SK-N-MC (cell line): Measurements from ENCODE around the gene RESF1.

ENCODE experiments used
- DNase-seq: peaks from one replicate; pipeline ENCODE4 v3.0.0-alpha.2; 2011; ENCODE audit warnings: low read depth, low spot score
- H3K27ac ChIP-seq: fragments of 200-600 bp; sonication (generic); 2 replicates; pipeline ENCODE4 v1.5.1; 2016; ENCODE audit warnings: mixed run types
- H3K36me3 ChIP-seq: fragments of 200-600 bp; sonication (generic); 2 replicates; pipeline ENCODE4 v1.6.1; 2017; ENCODE audit warnings: antibody characterized with exemption, low read length, mixed read lengths; ENCODE audit not compliant: insufficient read depth
- H3K4me3 ChIP-seq: fragments of 200-600 bp; sonication (generic); 2 replicates; pipeline ENCODE4 v1.5.1; 2016
- H3K9ac ChIP-seq: fragments of 200-600 bp; sonication (generic); 2 replicates; pipeline ENCODE4 v1.8.0; 2017; ENCODE audit warnings: mixed run types, mixed read lengths; ENCODE audit not compliant: insufficient read length
- H3K9me3 ChIP-seq: fragments of 200-600 bp; sonication (generic); 2 replicates; pipeline ENCODE4 v1.6.1; 2017; ENCODE audit warnings: low read depth, mild to moderate bottlenecking, antibody characterized with exemption, low read length, moderate library complexity, mixed read lengths
- EZH2 ChIP-seq: fragments of 200-600 bp; sonication (generic); IDR thresholded peaks from one replicate; pipeline ENCODE4 v1.6.1; 2017; ENCODE audit warnings: antibody characterized with exemption
- FOXP2 ChIP-seq: optimal IDR thresholded peaks from 2 replicates; pipeline ENCODE3; 2011; ENCODE audit warnings: mild to moderate bottlenecking, moderate library complexity; ENCODE audit not compliant: insufficient read depth; ENCODE audit errors: extremely low read length, control extremely low read depth
- POLR2AphosphoS5 ChIP-seq: IDR thresholded peaks from 2 replicates; pipeline ENCODE4 v1.6.1; 2012; ENCODE audit warnings: mild to moderate bottlenecking, low read depth, low read length, borderline replicate concordance

Gene RESF1

GRCh38 chr12:31959161-31959700 lies at the start of gene RESF1:
Gene RESF1 (plus strand): TSS chr12:31959415. CDS start chr12:31980956, 21,541 bp downstream.
- TF ChIP-seq EZH2 (no peak), POLR2AphosphoS5 (peak; percentile 93), FOXP2 (no peak)
- H3K36me3 ChIP-seq, result peaks cover 25% of the 10 kb centered on the region
- peak within 1 kb of the TSS; percentile 80; the same call in 1 of the 2 replicates for H3K27ac ChIP-seq

GRCh38 chr12:31914927-31915326 lies 44.3 kb upstream of the RESF1 start:
- Histone ChIP-seq H3K27ac (no peak overlapping the region), H3K4me3 (no peak overlapping the region), H3K9me3 (no peaks in the 10 kb centered on the region), H3K36me3 (no peaks in the 10 kb centered on the region), H3K9ac (no peak overlapping the region)
- TF ChIP-seq EZH2, result no peak
- no peak for TF ChIP-seq POLR2AphosphoS5
- TF ChIP-seq FOXP2, result no peak
- no peak for DNase-seq

More at GRCh38 chr12:31959161-31959700, at the start of gene RESF1:
- H3K9ac ChIP-seq, result peak within 1 kb of the TSS; percentile 78
- no peaks in the 10 kb centered on the region for H3K9me3 ChIP-seq
- peak; percentile 73 for DNase-seq
- H3K4me3 ChIP-seq, result peak within 1 kb of the TSS; percentile 99

GRCh38 chr12:31915446-31915845 lies 43.8 kb upstream of the RESF1 start:
- no peaks in the 10 kb centered on the region for H3K36me3 ChIP-seq
- H3K9ac ChIP-seq, result no peak overlapping the region
- TF ChIP-seq POLR2AphosphoS5 (no peak), FOXP2 (no peak), EZH2 (no peak)
- H3K4me3 ChIP-seq, result no peak overlapping the region
- DNase-seq, result no peak
- H3K9me3 ChIP-seq, result no peaks in the 10 kb centered on the region
- H3K27ac ChIP-seq, result no peak overlapping the region

GRCh38 chr12:31922341-31923062 lies 36.7 kb upstream of the RESF1 start:
- H3K4me3 ChIP-seq, result no peak overlapping the region
- peaks cover 8% of the 10 kb centered on the region; the same call in 1 of the 2 replicates for H3K9me3 ChIP-seq
- H3K27ac ChIP-seq, result no peak overlapping the region
- H3K9ac ChIP-seq, result no peak overlapping the region
- no peak for TF ChIP-seq FOXP2
- TF ChIP-seq EZH2, result no peak
- TF ChIP-seq POLR2AphosphoS5, result no peak
- no peak for DNase-seq
- no peaks in the 10 kb centered on the region for H3K36me3 ChIP-seq

- Histone ChIP-seq H3K4me3 (no peak overlapping the region), H3K9ac (no peak overlapping the region), H3K27ac (no peak overlapping the region), H3K36me3 (no peaks in the 10 kb centered on the region), H3K9me3 (peaks cover 8% of the 10 kb centered on the region; the same call in 1 of the 2 replicates)
- DNase-seq, result no peak
- TF ChIP-seq EZH2, result no peak
- TF ChIP-seq POLR2AphosphoS5, result no peak
- TF ChIP-seq FOXP2, result no peak
Observed at GRCh38 chr12:31923063-31923412, 36.2 kb upstream of the RESF1 start.

GRCh38 chr12:31928246-31929026 lies 30.8 kb upstream of the RESF1 start:
- TF ChIP-seq EZH2 (no peak), POLR2AphosphoS5 (no peak), FOXP2 (no peak)
- no peak overlapping the region for H3K9ac ChIP-seq
- H3K36me3 ChIP-seq, result no peaks in the 10 kb centered on the region
- no peak overlapping the region for H3K4me3 ChIP-seq
- H3K9me3 ChIP-seq, result no peaks in the 10 kb centered on the region
- DNase-seq, result no peak
- no peak overlapping the region for H3K27ac ChIP-seq

- H3K4me3 ChIP-seq, result no peak overlapping the region
- no peak overlapping the region for H3K9ac ChIP-seq
- DNase-seq, result no peak
- no peak overlapping the region for H3K27ac ChIP-seq
- H3K36me3 ChIP-seq, result no peaks in the 10 kb centered on the region
- H3K9me3 ChIP-seq, result no peaks in the 10 kb centered on the region
- TF ChIP-seq EZH2, result no peak
- no peak for TF ChIP-seq POLR2AphosphoS5
- TF ChIP-seq FOXP2, result no peak
Observed at GRCh38 chr12:31929027-31929526, 30.1 kb upstream of the RESF1 start.
